Measurements from ENCODE around the gene IFI44L. TPM values are rescaled to one million over a fixed set of nuclear protein-coding genes. Genes with fewer than 3 reads are reported as not detected.

IFI44L gene
- total RNA-seq, 1 donor from 2014 or later: 19.5 TPM

DNA sequence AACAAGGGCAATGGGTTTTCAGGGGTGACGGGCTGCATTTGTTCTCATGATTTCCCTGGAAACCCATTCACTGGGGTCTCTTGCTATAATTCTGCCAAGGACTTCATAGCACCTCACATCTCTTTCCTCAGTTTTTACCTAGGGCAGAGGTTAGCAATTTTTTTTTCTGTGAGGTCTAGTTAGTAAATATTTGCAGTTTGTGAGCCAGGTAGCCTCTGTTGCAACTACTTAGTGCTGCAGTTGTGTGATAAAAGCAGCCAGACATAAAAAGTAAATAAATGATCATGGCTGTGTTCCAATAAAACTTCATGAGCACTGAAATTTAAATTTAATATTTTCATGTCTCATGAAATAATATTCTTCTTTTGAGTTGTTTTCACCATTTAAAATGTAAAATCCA is 67.1 kb downstream of the IFI44L start:
- intact Hi-C loops (cut with DNase I): no loop called here
- Histone ChIP-seq H3K27me3 (no peaks in the 10 kb centered on the region), H3K9me3 (no peaks in the 10 kb centered on the region), H3K4me1 (no peaks in the 10 kb centered on the region), H3K4me3 (no peak overlapping the region), H3K27ac (no peak overlapping the region), H3K36me3 (no peaks in the 10 kb centered on the region)
- DNase-seq (ENCODE audit: low spot score in 2 of 2): no peak
- no peak for TF ChIP-seq CTCF (IDR thresholded peaks at IDR 0.05)

- TF ChIP-seq CTCF (IDR thresholded peaks at IDR 0.05): no peak
- intact Hi-C loops (cut with DNase I): no loop called here
- no peak for DNase-seq (ENCODE audit: low spot score in 2 of 2)
- no peak overlapping the region for H3K27ac ChIP-seq
- H3K27me3 ChIP-seq: no peaks in the 10 kb centered on the region
- H3K4me3 ChIP-seq: no peak overlapping the region
- H3K36me3 ChIP-seq: no peaks in the 10 kb centered on the region
- no peaks in the 10 kb centered on the region for H3K4me1 ChIP-seq
- no peaks in the 10 kb centered on the region for H3K9me3 ChIP-seq
Measured at GRCh38 chr1:78687914-78688313, 67.7 kb downstream of the IFI44L start.

DNA sequence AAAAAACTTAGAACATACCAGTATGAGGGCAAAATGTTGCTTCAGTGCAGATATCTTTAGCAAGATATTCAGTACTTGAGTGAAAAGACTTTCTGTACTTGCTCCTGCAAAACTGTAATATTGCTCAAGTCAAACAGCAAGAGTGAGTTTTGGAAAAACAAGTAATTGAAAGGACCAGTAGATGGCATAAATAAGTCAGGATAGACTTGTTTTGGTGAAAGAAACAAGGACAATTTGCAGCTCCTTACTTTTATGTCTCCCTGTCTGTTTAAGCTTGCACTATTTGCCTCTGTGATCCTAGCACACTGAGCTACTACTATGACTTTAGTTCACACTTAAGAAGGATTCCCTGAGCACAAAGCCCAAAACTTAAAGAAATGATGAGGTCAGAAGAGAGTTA is 68.4 kb downstream of the IFI44L start:
- no peaks in the 10 kb centered on the region for H3K9me3 ChIP-seq
- H3K36me3 ChIP-seq: no peaks in the 10 kb centered on the region
- H3K4me1 ChIP-seq: no peaks in the 10 kb centered on the region
- H3K4me3 ChIP-seq: no peak overlapping the region
- no peak for DNase-seq (ENCODE audit: low spot score in 2 of 2)
- no peaks in the 10 kb centered on the region for H3K27me3 ChIP-seq
- H3K27ac ChIP-seq: no peak overlapping the region
- intact Hi-C loops (cut with DNase I): no loop called here
- no peak for TF ChIP-seq CTCF (IDR thresholded peaks at IDR 0.05)

- no peak for DNase-seq (ENCODE audit: low spot score in 2 of 2)
- no peaks in the 10 kb centered on the region for H3K4me1 ChIP-seq
- no peaks in the 10 kb centered on the region for H3K27me3 ChIP-seq
- no peak overlapping the region for H3K4me3 ChIP-seq
- no peaks in the 10 kb centered on the region for H3K36me3 ChIP-seq
- intact Hi-C loops (cut with DNase I): no loop called here
- no peak for TF ChIP-seq CTCF (IDR thresholded peaks at IDR 0.05)
- no peaks in the 10 kb centered on the region for H3K9me3 ChIP-seq
- H3K27ac ChIP-seq: no peak overlapping the region
Measured at GRCh38 chr1:78690516-78690915, 70.3 kb downstream of the IFI44L start.

DNA sequence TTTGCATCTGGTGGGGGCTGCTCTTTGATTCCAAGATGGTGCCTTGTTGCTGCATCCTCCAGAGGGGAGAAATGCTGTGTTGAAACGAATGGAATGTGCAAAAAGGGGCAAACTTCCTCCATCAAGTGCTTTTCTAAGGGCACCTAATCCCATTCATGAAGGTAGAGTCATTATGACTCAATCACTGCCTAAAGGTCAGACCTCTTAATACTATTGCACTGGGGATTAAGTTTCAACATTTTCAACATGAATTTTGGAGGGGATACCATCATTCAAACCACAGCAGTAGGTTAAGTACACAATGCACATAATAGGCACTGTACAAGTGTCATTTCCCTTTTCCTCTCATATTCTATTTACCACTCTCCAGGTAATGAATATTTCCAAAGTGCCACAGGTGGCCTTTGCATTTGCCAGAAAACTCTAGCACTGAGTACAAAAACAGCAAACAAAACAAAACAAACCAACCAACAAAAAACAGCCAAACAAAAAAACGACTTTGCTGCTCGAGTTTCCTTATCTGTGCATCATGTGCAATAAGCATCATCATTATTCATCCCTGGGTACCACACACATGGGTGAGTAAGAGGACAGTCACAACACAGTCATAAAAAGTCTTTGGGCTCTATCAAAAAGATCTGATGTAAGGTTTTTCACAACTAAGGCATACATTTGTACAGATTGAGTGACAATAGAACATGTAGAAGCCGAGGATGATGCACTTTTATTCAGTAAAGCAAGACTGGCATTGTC is 71.9 kb downstream of the IFI44L start:
- H3K9me3 ChIP-seq: no peaks in the 10 kb centered on the region
- no peak overlapping the region for H3K4me3 ChIP-seq
- H3K27me3 ChIP-seq: no peaks in the 10 kb centered on the region
- no peaks in the 10 kb centered on the region for H3K36me3 ChIP-seq
- DNase-seq (ENCODE audit: low spot score in 2 of 2): no peak
- H3K4me1 ChIP-seq: no peaks in the 10 kb centered on the region
- TF ChIP-seq CTCF (IDR thresholded peaks at IDR 0.05): no peak
- intact Hi-C loops (cut with DNase I): no loop called here
- no peak overlapping the region for H3K27ac ChIP-seq

Other genes with a start within 250 kb of the IFI44L start
- 0.85 TPM for gene PTGFR, start 129.5 kb upstream of the IFI44L start, total RNA-seq
- 5.9 TPM for gene IFI44, start 29.4 kb downstream of the IFI44L start, total RNA-seq